Bronchial epithelial cell (primary cell): Measurements from ENCODE around the gene PLEKHA4. TPM values are rescaled to one million over a fixed set of nuclear protein-coding genes. Genes with fewer than 3 reads are reported as not detected.

Experiments
- DNase-seq: peaks from one replicate; pipeline ENCODE4 v3.0.0-alpha.2; 2010; ENCODE audit warnings: low read depth
- FAIRE-seq: peaks from 2 replicates; lab custom pipeline; 2011; peaks lifted over from hg19 to GRCh38; lab: Jason Lieb, UNC
- H3K27me3 ChIP-seq: 2 replicates; pipeline ENCODE4 v1.5.1; 2011; ENCODE audit warnings: low read length; ENCODE audit not compliant: control insufficient read depth, insufficient read depth
- H3K36me3 ChIP-seq: 2 replicates; pipeline ENCODE4 v1.5.1; 2011; ENCODE audit warnings: low read length; ENCODE audit not compliant: control insufficient read depth, insufficient read depth
- H3K4me3 ChIP-seq: 2 replicates; pipeline ENCODE4 v1.5.1; 2011; ENCODE audit warnings: mild to moderate bottlenecking, low read depth, low read length, control low read depth
- total RNA-seq: library from RNA; depleted of rRNA; stranded (reverse); fragments of >200 nt; gene quantifications from 2 replicates; pipeline ENCODE4 v1.2.1, GENCODE V29; 2014
- TF ChIP-seq, protein P1 (sequence below): IDR thresholded peaks from 2 replicates; pipeline ENCODE4 v1.5.1; 2011; ENCODE audit warnings: mild to moderate bottlenecking, moderate library complexity, low read length, control low read depth, inconsistent platforms; ENCODE audit not compliant: insufficient read depth, severe bottlenecking

The PLEKHA4 gene
- total RNA-seq, 1 donor from 2014 or later, result 0.79 TPM

DNA sequence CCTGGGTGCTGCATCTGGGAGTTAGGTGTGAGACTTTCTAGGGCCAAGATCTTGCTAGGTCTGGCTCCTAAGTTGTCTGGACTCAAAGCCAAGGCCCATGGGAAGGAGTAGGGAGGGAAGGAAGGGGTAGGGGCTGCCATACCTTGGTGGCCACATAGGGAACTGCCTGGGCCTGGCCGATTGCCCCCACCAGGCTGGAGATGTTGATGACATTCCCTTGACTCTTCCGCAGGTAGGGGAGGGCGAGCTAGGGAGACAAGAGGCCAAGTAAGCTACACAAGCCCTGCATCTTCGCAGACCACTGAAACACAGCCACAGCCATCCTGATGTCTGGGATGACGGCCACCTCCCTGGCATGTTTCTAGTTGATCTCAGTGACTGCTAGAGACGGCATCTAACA is 53.5 kb downstream of the PLEKHA4 start:
- FAIRE-seq, result no peak
- Histone ChIP-seq H3K27me3 (no peaks in the 10 kb centered on the region), H3K36me3 (no peaks in the 10 kb centered on the region), H3K4me3 (no peak overlapping the region)
- TF ChIP-seq, protein P1, sequence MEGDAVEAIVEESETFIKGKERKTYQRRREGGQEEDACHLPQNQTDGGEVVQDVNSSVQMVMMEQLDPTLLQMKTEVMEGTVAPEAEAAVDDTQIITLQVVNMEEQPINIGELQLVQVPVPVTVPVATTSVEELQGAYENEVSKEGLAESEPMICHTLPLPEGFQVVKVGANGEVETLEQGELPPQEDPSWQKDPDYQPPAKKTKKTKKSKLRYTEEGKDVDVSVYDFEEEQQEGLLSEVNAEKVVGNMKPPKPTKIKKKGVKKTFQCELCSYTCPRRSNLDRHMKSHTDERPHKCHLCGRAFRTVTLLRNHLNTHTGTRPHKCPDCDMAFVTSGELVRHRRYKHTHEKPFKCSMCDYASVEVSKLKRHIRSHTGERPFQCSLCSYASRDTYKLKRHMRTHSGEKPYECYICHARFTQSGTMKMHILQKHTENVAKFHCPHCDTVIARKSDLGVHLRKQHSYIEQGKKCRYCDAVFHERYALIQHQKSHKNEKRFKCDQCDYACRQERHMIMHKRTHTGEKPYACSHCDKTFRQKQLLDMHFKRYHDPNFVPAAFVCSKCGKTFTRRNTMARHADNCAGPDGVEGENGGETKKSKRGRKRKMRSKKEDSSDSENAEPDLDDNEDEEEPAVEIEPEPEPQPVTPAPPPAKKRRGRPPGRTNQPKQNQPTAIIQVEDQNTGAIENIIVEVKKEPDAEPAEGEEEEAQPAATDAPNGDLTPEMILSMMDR, result no peak
- no peak for DNase-seq

DNA sequence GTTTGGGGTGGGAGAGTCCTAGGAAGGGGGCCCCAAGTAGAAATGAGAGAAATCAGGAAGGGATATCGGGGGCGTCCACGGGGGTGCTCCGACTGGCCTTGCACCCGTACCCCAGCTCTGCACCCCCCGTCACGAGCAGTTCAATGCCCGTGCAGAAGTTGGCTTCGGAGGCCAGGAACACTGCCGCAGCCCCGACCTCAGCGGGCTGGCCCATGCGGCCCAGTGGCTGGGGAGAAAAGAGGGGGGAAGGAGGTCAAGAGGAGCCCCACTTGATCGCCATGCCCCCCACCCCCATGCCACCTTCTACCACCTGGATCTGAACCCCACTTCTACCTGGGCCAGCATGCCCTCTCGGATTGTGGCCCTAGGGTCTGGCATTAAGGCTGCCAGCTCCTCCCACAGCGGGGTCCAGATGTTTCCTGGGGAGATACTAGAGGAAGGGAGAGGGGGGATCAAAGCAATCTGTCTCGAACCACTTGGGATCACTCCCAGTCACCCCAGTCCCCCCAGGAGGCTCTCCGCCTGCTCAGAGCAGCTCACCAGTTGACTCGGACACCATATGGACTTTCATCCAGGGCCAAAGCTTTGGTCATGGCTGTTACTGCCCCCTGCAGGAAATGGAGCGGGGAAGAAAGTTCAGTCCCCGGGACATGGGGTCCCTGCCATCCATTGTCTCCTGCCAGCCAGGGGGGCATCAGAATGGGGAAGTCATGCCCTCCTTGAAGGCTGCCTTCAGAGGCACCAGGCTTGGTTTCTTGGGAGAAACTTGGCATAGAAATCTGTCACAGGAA is 55.1 kb downstream of the PLEKHA4 start:
- no peak for FAIRE-seq
- no peak for DNase-seq
- TF ChIP-seq, protein P1, result no peak
- no peak overlapping the region for H3K4me3 ChIP-seq
- H3K27me3 ChIP-seq, result no peaks in the 10 kb centered on the region
- H3K36me3 ChIP-seq, result no peaks in the 10 kb centered on the region

DNA sequence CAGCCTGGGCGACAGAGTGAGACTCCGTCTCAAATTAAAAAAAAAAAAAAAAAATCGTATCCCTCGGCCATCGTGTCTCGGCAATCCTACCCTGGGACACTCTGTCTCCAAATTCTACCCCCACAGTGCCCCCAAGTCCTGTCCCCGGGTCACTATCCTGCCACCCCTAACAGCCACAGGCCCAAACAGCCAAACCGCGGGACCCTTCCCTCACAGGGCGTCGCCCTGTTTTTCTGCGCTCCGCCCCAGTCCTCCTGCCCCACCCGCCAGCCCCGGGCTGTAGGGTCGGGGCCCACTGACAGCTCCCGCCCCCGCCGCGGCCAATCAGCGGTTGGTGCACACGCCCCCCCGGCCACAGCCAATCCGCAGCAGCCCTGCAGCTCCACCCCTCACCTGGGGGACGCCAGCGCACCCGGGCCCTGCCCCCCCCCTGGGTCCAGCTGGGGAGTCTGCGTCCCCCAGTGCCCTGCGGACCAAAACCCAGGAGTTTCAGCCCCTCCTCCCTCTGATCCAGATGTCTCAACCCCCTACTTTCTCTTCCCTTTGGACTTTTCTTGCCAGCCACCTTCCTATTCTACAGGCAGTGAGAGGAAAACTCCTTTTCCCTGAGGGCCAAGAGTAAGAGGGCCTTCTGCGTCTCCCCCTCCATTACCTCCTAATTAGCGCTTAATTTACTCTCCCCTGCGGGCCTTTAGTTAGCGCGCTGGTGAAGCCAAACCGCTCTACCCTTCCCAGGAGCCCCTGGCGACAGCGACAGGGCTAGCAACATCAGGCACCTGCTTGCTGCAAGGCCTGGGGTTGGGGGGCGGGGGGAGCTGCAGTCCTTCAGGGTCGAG is 56.1 kb downstream of the PLEKHA4 start:
- peak overlapping the region; percentile 21 for H3K4me3 ChIP-seq
- no peaks in the 10 kb centered on the region for H3K27me3 ChIP-seq
- peak; percentile 28 for DNase-seq
- FAIRE-seq, result no peak
- TF ChIP-seq, protein P1, result no peak
- H3K36me3 ChIP-seq, result peaks cover 5% of the 10 kb centered on the region

DNA sequence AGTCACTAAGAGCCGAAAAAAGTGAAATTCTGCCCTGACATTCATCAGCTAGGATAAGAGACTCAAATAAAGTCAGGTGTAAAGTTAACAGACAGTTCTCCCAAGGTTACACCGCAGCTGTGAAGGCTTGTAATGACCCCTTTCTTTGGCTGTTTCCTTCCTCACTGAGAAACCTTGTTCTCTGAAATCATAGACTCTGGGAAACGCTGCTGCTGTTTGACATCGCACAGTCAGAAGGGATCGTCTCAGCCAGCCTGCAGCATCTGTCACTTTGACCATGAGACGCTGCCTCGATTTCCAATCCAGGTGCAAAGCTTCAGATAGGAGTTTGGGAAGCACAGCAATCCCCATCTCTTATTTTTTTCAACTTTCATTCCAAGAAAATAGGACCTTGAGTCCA is 58.3 kb downstream of the PLEKHA4 start:
- peak overlapping the region; percentile 85 for H3K4me3 ChIP-seq
- H3K27me3 ChIP-seq, result no peaks in the 10 kb centered on the region
- FAIRE-seq (peak; percentile 66), DNase-seq (no peak)
- H3K36me3 ChIP-seq, result peaks cover 11% of the 10 kb centered on the region
- TF ChIP-seq, protein P1, result no peak

DNA sequence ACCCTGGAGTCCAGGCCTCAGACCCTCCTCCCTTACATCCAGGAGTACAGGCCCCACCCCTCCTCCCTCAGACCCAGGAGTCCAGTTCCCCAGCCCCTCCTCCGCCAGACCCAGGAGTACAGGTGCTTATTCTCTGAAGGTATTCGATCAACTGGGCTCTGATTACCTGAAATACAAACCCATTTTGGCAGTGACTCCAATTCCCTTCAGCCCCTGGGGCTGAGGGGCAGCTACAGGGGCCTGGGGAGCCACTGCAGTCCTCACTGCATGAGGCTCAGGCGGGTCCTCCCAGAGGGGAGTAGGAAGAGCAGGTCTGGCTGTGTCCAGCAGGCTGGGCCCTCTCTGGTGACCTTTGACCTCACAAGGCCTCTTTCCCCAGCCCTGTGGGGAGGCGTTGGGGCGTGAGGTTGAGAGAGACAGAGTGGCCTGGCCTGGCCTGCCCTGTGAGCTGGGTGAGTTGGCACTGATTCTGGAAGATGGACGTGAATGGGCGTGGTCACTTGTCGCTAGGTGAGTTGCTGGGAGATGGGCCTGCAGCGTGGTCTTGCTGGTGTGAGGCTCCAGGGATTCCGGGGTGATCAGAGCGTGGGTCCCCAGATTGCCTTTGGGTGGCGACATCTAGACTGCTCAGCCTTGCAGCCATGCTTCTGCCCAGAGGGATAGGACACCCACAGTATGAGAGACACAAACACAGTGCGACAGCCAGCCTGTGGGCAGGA is 60.7 kb downstream of the PLEKHA4 start:
- Histone ChIP-seq H3K27me3 (no peaks in the 10 kb centered on the region), H3K4me3 (no peak overlapping the region), H3K36me3 (peaks cover 11% of the 10 kb centered on the region)
- DNase-seq (no peak), FAIRE-seq (no peak)
- TF ChIP-seq, protein P1, result no peak
